ENCODE data around the gene TTL.
"Not testable (repeated sequence)": the region's sequence is repeated elsewhere in the genome, so short reads cannot be mapped to it uniquely, and the experiment has no call there.

Gene TTL
- 49.7 to 59.2 reads per million in 2 donors for total RNA-seq

- peak; percentile 72 for DNase-seq
These were observed at the start of gene TTL for GRCh38 chr2:112481528-112482233. TTL (plus strand) TSS chr2:112482156; CDS start chr2:112482345, 189 bp downstream.

- DNase-seq = not testable (repeated sequence)
These were observed 49.6 kb upstream of the TTL start for GRCh38 chr2:112432390-112432734.

GRCh38 chr2:112432735-112433479 lies 49.0 kb upstream of the TTL start:
- not testable (repeated sequence) for DNase-seq

- DNase-seq = not testable (repeated sequence)
These were observed 48.5 kb upstream of the TTL start, which contains the start of gene RGPD8 for GRCh38 chr2:112433480-112433879. RGPD8 (minus strand) TSS chr2:112433645; CDS start chr2:112433453, 192 bp downstream.

GRCh38 chr2:112433932-112434730 lies 47.8 kb upstream of the TTL start:
- no peak for DNase-seq

DNA sequence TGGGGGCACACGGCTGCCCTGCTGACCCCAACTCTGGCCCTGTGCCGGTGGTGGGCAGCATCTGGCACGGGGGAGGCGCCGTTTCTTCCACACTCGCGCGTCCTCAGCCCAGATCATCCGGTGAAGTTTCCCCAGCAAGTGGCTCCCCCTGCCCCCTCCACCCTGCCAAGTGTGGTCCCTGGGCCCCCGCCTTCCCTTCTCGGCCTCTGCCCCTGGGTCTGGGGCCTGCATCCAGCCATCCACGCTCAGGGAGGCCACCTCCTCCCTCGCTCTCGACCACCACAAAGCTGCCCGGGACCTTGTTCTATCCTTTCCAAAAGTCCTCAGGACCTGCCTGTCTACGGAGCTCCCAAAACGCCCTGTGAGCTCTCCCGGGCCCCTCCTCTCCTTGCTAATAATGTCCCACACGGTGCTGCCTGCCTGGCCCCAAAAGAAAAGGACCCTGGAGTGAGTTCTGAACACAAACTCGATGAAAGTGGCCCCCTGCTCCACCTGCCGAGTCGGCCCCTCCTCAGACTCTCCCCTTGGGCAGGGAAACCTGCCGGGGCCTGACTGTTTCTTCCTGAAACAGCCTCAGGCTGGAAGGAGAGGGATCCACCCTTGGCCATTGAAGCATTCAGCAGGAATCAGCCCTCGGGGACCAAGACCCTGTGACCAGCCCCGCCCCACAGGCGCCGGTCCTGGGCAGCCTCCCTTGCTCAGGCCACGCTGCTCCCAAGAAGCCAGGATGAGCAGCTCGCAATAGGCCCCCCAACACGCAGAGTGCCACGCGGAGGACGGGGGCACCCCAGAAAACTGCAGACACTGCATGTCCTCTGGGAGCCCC lies 46.9 kb upstream of the TTL start:
- DNase-seq = not testable (repeated sequence)

DNA sequence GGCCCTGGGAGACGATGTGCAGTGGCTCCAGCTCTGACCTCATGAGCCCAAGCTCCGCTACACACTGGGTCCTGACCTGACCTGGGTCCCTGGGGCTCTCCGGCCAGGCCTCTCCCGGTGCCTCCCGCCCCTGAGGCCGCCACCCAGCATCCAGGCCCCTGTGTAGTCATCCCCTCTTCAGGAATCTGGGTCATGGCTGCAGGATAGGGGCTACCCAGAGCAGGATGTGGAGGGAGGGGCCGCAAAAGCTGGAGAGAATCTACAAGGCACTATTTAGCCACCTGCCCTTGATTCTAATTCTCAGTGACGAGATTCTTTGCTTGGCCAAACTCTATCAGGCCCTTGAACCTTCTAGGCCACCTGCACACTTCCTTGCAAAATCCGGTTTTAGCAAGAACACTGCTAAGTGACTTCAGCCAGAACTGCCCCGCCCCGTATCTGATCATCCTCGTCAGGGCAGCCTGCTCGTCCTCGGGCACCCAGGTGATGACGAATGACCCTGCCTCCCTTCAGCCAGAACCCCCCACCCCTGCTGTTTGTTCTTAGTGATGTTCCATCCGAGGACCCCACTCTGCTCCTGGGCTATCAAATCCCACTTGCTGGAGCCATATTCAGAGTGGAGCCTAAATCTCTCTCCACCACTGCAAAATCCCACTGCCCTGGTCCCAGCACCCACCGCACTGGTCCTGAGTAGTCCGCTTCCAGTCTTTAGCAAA lies 46.1 kb upstream of the TTL start:
- DNase-seq = not testable (repeated sequence)

DNA sequence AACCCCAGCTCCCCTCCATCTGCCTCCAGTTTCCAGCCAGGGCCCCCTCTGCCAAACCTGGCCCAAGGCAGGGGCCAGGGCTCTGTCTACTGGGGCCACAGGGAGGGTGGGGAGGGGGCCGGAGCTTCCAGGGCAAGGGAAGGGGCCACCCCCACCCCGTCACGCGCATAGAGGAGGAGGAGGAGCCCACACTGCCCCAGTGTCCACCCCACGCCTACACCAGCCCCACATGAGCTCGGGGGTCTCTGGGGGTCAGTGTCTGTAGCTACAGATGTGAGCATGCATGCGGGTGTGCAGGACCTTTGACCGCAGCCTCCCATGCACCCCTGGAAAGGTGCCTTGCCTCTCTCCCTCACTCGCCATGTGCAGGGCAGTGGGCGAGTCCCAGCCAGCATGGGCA lies 45.0 kb upstream of the TTL start:
- not testable (repeated sequence) for DNase-seq

- not testable (repeated sequence) for DNase-seq
These were observed 44.5 kb upstream of the TTL start for GRCh38 chr2:112437405-112437831.

DNA sequence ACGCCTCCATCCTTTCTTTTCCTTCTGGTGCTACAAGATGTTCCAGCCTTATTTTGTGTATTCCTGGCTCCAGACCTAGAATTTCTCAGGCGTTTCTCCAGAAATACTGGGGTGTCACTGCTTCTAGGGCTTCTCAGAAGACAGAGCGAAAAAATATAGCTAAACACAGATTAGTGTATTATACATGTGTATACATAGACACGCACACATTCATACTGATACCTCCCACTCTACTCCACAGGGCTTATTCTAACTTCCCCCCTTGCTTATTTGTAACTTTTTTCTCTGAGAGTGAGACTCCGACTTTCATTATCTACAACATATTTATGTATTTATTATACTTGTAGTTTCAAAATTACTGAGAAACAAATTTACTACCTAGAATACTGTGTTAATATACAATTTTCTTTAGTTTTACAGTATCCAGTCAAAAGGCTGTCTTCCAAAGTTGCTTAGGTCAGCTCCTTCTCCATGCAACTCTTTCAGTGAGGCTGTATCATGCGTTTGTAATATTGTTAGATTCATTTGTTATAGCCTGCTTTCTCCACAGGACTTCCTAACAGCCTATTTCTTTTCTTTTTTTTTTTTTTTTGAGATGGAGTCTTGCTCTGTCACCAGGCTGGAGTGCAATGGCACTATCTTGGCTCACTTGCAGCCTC lies 43.2 kb upstream of the TTL start:
- not testable (repeated sequence) for DNase-seq

GRCh38 chr2:112444256-112444655 lies 37.7 kb upstream of the TTL start:
- DNase-seq = not testable (repeated sequence)

- DNase-seq = no peak
These were observed 32.1 kb upstream of the TTL start for GRCh38 chr2:112449854-112450253.

- DNase-seq = no peak
These were observed 30.6 kb upstream of the TTL start for GRCh38 chr2:112451317-112451716.

DNA sequence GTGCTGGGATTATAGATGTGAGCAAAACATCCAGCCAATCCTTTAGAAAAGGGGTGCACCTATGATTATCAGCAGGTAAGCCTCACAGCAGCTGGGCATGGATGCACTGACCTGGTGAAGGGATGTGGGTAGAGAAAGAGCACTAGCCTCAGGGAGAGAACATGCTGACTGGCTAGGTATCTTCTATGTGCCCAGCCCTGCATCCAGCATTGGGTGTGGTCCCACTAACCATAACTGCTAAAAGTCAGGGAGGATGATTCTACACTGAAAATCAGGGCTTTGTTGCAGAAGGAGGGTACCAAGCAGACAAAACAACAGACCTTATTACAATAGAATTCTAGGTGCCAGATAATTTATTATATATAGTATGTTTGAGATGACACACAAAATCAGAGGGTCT lies 27.4 kb upstream of the TTL start:
- DNase-seq = no peak

DNA sequence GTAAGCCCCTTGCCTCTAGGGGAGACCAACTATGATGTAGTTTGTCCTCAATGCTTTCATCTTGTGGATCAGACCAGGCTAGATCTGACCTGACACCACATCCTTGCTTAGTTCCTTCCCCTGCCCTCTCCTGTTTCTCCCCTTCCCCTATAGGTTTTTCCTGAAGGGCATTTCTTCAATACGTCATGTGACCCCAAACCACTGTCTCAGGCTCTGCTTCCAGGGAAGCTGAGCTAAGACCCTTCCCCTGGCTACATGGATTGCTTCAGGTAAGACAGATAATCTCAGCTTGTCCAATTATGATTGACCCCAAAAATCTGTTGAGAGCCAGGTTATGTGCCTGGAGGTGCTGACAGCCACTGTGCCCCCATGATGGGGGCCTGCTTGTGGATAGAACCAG lies 22.6 kb upstream of the TTL start:
- no peak for DNase-seq

GRCh38 chr2:112462178-112462577 lies 19.8 kb upstream of the TTL start:
- DNase-seq = no peak

GRCh38 chr2:112463256-112463655 lies 18.7 kb upstream of the TTL start:
- DNase-seq = no peak

DNA sequence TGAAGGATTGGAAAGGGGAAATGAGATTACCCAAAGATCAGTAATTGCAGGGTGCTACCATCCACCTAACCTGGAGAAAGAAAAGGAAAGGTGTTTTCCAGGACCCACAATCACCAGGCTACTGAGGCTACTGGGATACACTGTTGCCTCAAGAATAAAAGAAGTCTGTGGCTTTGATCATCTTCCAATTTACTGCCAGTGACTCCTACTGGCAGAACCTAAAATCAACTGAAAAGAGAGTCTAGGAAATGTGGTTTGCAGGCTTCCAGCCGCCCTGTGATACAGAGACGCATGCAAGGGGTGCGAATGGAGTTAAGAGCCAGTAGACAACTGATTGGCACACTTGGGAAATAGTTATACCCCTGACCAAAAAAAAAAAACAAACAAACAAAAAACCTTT lies 16.6 kb upstream of the TTL start:
- DNase-seq = no peak

GRCh38 chr2:112472547-112473263 lies 9.3 kb upstream of the TTL start:
- DNase-seq = no peak

- no peak for DNase-seq
These were observed 7.0 kb upstream of the TTL start for GRCh38 chr2:112474844-112475486.

Measured in activated gamma-delta T cell (primary cell).